HCT116 (cell line): ENCODE measurements around the gene TYRO3. TPM values are rescaled to one million over a fixed set of nuclear protein-coding genes. Genes with fewer than 3 reads are reported as not detected.
A peak's percentile ranks its signal among the peaks of the same experiment; 100 is the strongest.
"Not testable (repeated sequence)": the region's sequence is repeated elsewhere in the genome, so short reads cannot be mapped to it uniquely, and the experiment has no call there.

Experiments
- ATAC-seq: fragments of 200-7000 bp; cut with Tn5 transposase; 2 replicates; pipeline ENCODE4 v1.9.1; 2020; ENCODE audit warnings: mild to moderate bottlenecking, moderate library complexity
- BruUV-seq: library from RNA; stranded (reverse); fragments of 400-500 nt; replicated peaks from 2 replicates; lab custom pipeline; 2021; lab: Mats Ljungman, UMichigan
- CTCF ChIA-PET: fragments of 300-600 bp; sonication (Branson Sonifier 250); formaldehyde crosslinking; loops from one replicate; lab custom pipeline; 2021; ENCODE audit warnings: antibody characterized with exemption; lab: Charles Lee
- POLR2A ChIA-PET: fragments of 300-600, 350-600 bp; sonication (Branson Sonifier 250); formaldehyde crosslinking; loops from one replicate; lab custom pipeline; 2021; ENCODE audit warnings: antibody characterized with exemption; lab: Charles Lee
- RAD21 ChIA-PET, 2 experiments: fragments of 300-600 bp; sonication (Branson Sonifier 250); formaldehyde crosslinking; loops; one replicate each; lab custom pipeline; 2023; ENCODE audit warnings: low total read pairs in 2 of 2; ENCODE audit not compliant: uncharacterized antibody in 2 of 2, unreplicated experiment in 2 of 2, low non-redundant PET in 1 of 2; lab: Charles Lee
- DNase-seq: peaks from one replicate; pipeline ENCODE4 v3.0.0-alpha.2; 2010; ENCODE audit warnings: low read depth, low spot score
- H2AFZ ChIP-seq: fragments of 200-600 bp; shearing (Covaris generic), sonication (generic); 2 replicates; pipeline ENCODE4 v1.6.1; 2017; ENCODE audit warnings: low read depth, mixed run types, mixed read lengths, antibody characterized with exemption, low read length; ENCODE audit not compliant: poor library complexity, severe bottlenecking
- H3K27ac ChIP-seq: 2 replicates; pipeline ENCODE4 v1.5.1; 2012; ENCODE audit warnings: low read depth, low read length
- H3K27me3 ChIP-seq: fragments of 200-600 bp; sonication (generic); 2 replicates; pipeline ENCODE4 v1.6.1; 2016; ENCODE audit warnings: mixed run types, low read length, mixed read lengths; ENCODE audit not compliant: insufficient read depth
- H3K36me3 ChIP-seq, 2 experiments: fragments of 200-500 bp in 1 of 2; fragments of 200-600 bp in 1 of 2; sonication (Bioruptor generic) in 1 of 2; sonication (generic) in 1 of 2; 2 replicates each; pipeline versions ENCODE4 v1.5.1 to v1.6.1; 2014 to 2016; ENCODE audit warnings: low read length in 2 of 2, inconsistent platforms in 1 of 2, mixed read lengths in 1 of 2, mixed run types in 1 of 2; ENCODE audit not compliant: insufficient read depth in 2 of 2, control insufficient read depth in 1 of 2
- H3K4me1 ChIP-seq, 2 experiments: fragments of 200-600 bp in 1 of 2; sonication (generic) in 1 of 2; 2 replicates each; pipeline versions ENCODE4 v1.5.1 to v1.6.1; 2012 to 2017; ENCODE audit warnings: low read length in 2 of 2, inconsistent platforms in 1 of 2, mild to moderate bottlenecking in 1 of 2, mixed read lengths in 1 of 2, mixed run types in 1 of 2, moderate library complexity in 1 of 2; ENCODE audit not compliant: insufficient read depth in 2 of 2, control insufficient read depth in 1 of 2
- H3K4me2 ChIP-seq: fragments of 200-600 bp; sonication (generic); 2 replicates; pipeline ENCODE4 v1.6.1; 2017; ENCODE audit warnings: mixed run types, low read length, mixed read lengths
- H3K4me3 ChIP-seq, 2 experiments: fragments of 200-600 bp in 1 of 2; sonication (generic) in 1 of 2; replicated peaks in 1 of 2; 2 replicates each; pipeline ENCODE4 v1.5.1; 2011 to 2016; ENCODE audit warnings: low read length in 2 of 2, control low read depth in 1 of 2, low read depth in 1 of 2, mild to moderate bottlenecking in 1 of 2, mixed read lengths in 1 of 2, mixed run types in 1 of 2
- H3K79me2 ChIP-seq: fragments of 200-600 bp; sonication (generic); 2 replicates; pipeline ENCODE4 v1.6.1; 2017; ENCODE audit warnings: mild to moderate bottlenecking, mixed run types, low read length, moderate library complexity, mixed read lengths; ENCODE audit not compliant: insufficient read depth
- H3K9ac ChIP-seq: fragments of 200-600 bp; sonication (generic); 2 replicates; pipeline ENCODE4 v1.6.1; 2016; ENCODE audit warnings: low read length, mixed read lengths
- H3K9me2 ChIP-seq: fragments of 200-600 bp; sonication (generic), shearing (Covaris generic); 2 replicates; pipeline ENCODE4 v1.6.1; 2017; ENCODE audit warnings: mixed run types, mild to moderate bottlenecking, moderate library complexity; ENCODE audit not compliant: insufficient read depth
- H3K9me3 ChIP-seq, 2 experiments: fragments of 200-500 bp in 1 of 2; fragments of 200-600 bp in 1 of 2; sonication (Bioruptor generic) in 1 of 2; sonication (generic) in 1 of 2; 2 replicates each; pipeline ENCODE4 v1.6.1; 2014 to 2017; ENCODE audit warnings: low read length in 2 of 2, mixed read lengths in 2 of 2, inconsistent platforms in 1 of 2, low read depth in 1 of 2, mild to moderate bottlenecking in 1 of 2, mixed run types in 1 of 2, moderate library complexity in 1 of 2; ENCODE audit not compliant: control insufficient read depth in 1 of 2, insufficient read depth in 1 of 2
- H4K20me1 ChIP-seq: fragments of 200-600 bp; sonication (generic), shearing (Covaris generic); 2 replicates; pipeline ENCODE4 v1.6.1; 2017; ENCODE audit warnings: mixed run types, mild to moderate bottlenecking, moderate library complexity; ENCODE audit not compliant: insufficient read depth
- CEBPB ChIP-seq: IDR thresholded peaks from 2 replicates; pipeline ENCODE4 v1.6.1; 2012; ENCODE audit warnings: low read depth
- FOSL1 ChIP-seq: IDR thresholded peaks from 2 replicates; pipeline ENCODE4 v1.6.1; 2012; ENCODE audit warnings: low read depth
- JUND ChIP-seq: IDR thresholded peaks from 2 replicates; pipeline ENCODE4 v1.6.1; 2012
- MAX ChIP-seq: IDR thresholded peaks from 2 replicates; pipeline ENCODE4 v1.6.1; 2012
- POLR2A ChIP-seq: IDR thresholded peaks from 2 replicates; pipeline ENCODE4 v1.7.0; 2011; ENCODE audit warnings: borderline replicate concordance; ENCODE audit not compliant: insufficient read depth, insufficient read length; ENCODE audit errors: extremely low read depth
- POLR2AphosphoS5 ChIP-seq: IDR thresholded peaks from 2 replicates; pipeline ENCODE4 v1.6.1; 2011; ENCODE audit warnings: mild to moderate bottlenecking, low read depth, low read length, moderate library complexity
- ZNF274 ChIP-seq: fragments of 200-500 bp; sonication (Bioruptor generic); IDR thresholded peaks from 2 replicates; pipeline ENCODE4 v1.6.1; 2014; ENCODE audit warnings: mild to moderate bottlenecking, low read depth, low read length, inconsistent platforms
- intact Hi-C: fragments of 100-400 bp; cut with micrococcal nuclease; formaldehyde crosslinking; loops from 2 replicates; pipeline ENCODE4 v1.10.0; 2022
- total RNA-seq: library from RNA; stranded (reverse); gene quantifications from one replicate; pipeline ENCODE4 v1.2.1, GENCODE V29; 2021; ENCODE audit not compliant: unreplicated experiment

Gene TYRO3
- total RNA-seq, 1 experiment from 2014 or later, result 34.6 TPM

- H3K79me2 ChIP-seq, H3K36me3 ChIP-seq, H3K9me2 ChIP-seq, DNase-seq, H3K4me3 ChIP-seq, H3K4me1 ChIP-seq, intact Hi-C loops, H3K9me3 ChIP-seq, H3K27ac ChIP-seq, H2AFZ ChIP-seq, BruUV-seq, RAD21 ChIA-PET, H3K9ac ChIP-seq, H3K27me3 ChIP-seq, ATAC-seq, H4K20me1 ChIP-seq: not testable (repeated sequence)
- POLR2A ChIA-PET, result interaction anchor here (2.3 kb wide), 1 partner anchor 10 kb away, joined by 7 read pairs; no protein-coding TSS in a partner anchor
- TF ChIP-seq JUND (peak; percentile 57), FOSL1 (peak; percentile 65)
- peak overlapping the region; percentile 16; the same call in 1 of the 2 replicates for H3K4me2 ChIP-seq
- CTCF ChIA-PET, result interaction anchor here (5.2 kb wide), 1 partner anchor 12 kb away, joined by 28 read pairs; no protein-coding TSS in a partner anchor
Measured at GRCh38 chr15:41592718-41593117, 33.7 kb downstream of the TYRO3 start.

- H3K4me1 ChIP-seq, result peaks cover 0 to 10% of the 10 kb centered on the region in 2 experiments; a peak in 2 of 4 replicates
- no peak overlapping the region for H3K27ac ChIP-seq
- TF ChIP-seq MAX, result no peak
- TF ChIP-seq ZNF274, result no peak
- TF ChIP-seq POLR2A, result no peak
- no peak for TF ChIP-seq CEBPB
- TF ChIP-seq POLR2AphosphoS5, result no peak
- H3K4me2 ChIP-seq, result no peak overlapping the region
- H3K9me2 ChIP-seq, result no peaks in the 10 kb centered on the region
- H4K20me1 ChIP-seq, result no peaks in the 10 kb centered on the region
- ChIA-PET POLR2A (interaction anchor here (2.3 kb wide), 1 partner anchor 8 kb away, joined by 7 read pairs; no protein-coding TSS in a partner anchor), RAD21 (no interaction called here), CTCF (interaction anchor here (5.2 kb wide), 1 partner anchor 9 kb away, joined by 28 read pairs; no protein-coding TSS in a partner anchor)
- H3K4me3 ChIP-seq, result no peak overlapping the region
- no peaks in the 10 kb centered on the region for H3K9me3 ChIP-seq
- intact Hi-C loops, result no loop called here
- ATAC-seq (no peak), DNase-seq (no peak)
- H2AFZ ChIP-seq, result no peak overlapping the region
- no TSS peak for BruUV-seq
- no peak overlapping the region for H3K9ac ChIP-seq
- H3K79me2 ChIP-seq, result no peaks in the 10 kb centered on the region
- no peaks in the 10 kb centered on the region for H3K36me3 ChIP-seq
- no peaks in the 10 kb centered on the region for H3K27me3 ChIP-seq
Measured at GRCh38 chr15:41594801-41595746, 36.1 kb downstream of the TYRO3 start.
